Keratinocyte (primary cell): ENCODE measurements around the gene PPP1R36.

ENCODE experiments used
- EZH2 ChIP-seq: IDR thresholded peaks from one replicate; pipeline ENCODE4 v1.6.1; 2012; ENCODE audit warnings: inconsistent platforms, mild to moderate bottlenecking, low read length, moderate library complexity
- TF ChIP-seq, protein P1 (sequence below), 3 experiments: IDR thresholded peaks in 1 of 3; conservative IDR thresholded peaks in 1 of 3; optimal IDR thresholded peaks in 1 of 3; 2 replicates in 2 of 3; 3 replicates in 1 of 3; pipeline versions ENCODE3 to v1.5.1; 2011; ENCODE audit warnings: low read length in 3 of 3, mild to moderate bottlenecking in 3 of 3, moderate library complexity in 2 of 3, control low read depth in 1 of 3, inconsistent platforms in 1 of 3; ENCODE audit not compliant: insufficient read depth in 2 of 3; ENCODE audit errors: extremely low read depth in 1 of 3

DNA sequence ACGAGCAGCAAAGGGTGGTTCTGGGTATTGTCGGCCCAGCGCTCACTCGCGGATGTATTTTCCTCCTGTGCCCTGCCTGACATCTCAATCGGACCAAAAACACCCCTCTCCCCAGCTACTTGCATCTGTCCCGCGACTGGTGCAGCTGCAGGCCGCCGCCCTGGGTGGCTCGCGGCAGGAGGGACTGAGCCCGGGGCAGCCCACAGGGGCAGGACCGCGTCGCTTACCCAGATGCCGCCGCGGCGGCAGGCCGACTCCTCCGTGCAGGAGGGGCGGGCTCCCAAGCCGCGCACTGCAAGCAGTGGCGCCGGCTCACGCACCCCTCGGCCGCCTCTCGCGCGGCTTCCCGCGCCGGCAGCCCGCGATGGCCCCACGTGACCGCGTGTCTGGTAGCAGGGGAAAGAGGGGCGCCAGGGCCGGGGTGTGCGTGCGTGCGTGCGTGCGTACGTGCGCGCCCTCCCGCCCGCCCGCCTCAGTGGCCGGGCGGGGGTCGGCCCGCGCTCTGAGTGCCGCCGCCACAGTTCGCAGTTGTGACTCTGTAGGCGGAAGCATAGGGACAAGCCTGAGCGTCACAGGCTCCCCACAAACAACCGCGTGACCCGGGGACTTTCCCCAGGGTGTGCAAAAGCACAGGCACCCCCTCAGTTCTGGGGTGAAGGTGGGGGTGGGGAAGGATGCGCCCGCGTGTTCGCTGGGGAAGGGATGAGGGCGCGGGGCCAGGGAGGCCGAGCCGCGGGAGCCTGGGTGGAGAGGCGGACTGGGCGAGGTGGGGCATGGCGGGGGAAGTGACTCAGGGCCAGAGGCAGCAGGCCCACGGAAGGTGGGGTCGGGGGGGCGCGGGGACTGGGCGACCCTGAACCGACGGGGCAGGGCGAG, 46.1 kb upstream of the PPP1R36 start, which contains the start of gene ZBTB25:
- TF ChIP-seq, protein P1, sequence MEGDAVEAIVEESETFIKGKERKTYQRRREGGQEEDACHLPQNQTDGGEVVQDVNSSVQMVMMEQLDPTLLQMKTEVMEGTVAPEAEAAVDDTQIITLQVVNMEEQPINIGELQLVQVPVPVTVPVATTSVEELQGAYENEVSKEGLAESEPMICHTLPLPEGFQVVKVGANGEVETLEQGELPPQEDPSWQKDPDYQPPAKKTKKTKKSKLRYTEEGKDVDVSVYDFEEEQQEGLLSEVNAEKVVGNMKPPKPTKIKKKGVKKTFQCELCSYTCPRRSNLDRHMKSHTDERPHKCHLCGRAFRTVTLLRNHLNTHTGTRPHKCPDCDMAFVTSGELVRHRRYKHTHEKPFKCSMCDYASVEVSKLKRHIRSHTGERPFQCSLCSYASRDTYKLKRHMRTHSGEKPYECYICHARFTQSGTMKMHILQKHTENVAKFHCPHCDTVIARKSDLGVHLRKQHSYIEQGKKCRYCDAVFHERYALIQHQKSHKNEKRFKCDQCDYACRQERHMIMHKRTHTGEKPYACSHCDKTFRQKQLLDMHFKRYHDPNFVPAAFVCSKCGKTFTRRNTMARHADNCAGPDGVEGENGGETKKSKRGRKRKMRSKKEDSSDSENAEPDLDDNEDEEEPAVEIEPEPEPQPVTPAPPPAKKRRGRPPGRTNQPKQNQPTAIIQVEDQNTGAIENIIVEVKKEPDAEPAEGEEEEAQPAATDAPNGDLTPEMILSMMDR (optimal IDR thresholded peaks at IDR 0.05 in 1 of 3, IDR thresholded peaks at IDR 0.05 in 1 of 3, conservative IDR thresholded peaks at IDR 0.05 in 1 of 3; ENCODE audit: extremely low read depth in 1 of 3, insufficient read depth in 2 of 3, low read length in 3 of 3), result no peak
- TF ChIP-seq EZH2, result no peak
